Stomach (tissue), 9 donors: Measurements from ENCODE around the gene UBE2S. TPM values are rescaled to one million over a fixed set of nuclear protein-coding genes. Genes with fewer than 3 reads are reported as not detected.

Source experiments
- DNase-seq, 2 donors: peaks; one replicate each; pipeline versions ENCODE4 v3.0.0 to v3.0.0-alpha.2; 2013 to 2019
- H3K27ac ChIP-seq, 5 donors: fragments of 200-600 bp in 4 of 5; sonication (generic) in 4 of 5; one replicate each; pipeline ENCODE4 v1.5.1; 2013 to 2019; ENCODE audit warnings: mild to moderate bottlenecking in 1 of 5, moderate library complexity in 1 of 5
- H3K27me3 ChIP-seq, 3 donors: fragments of 200-600 bp; sonication (generic); one replicate each; pipeline ENCODE4 v1.5.1; 2017 to 2019; ENCODE audit warnings: mixed run types in 1 of 3
- H3K36me3 ChIP-seq, 4 donors: fragments of 200-600 bp; sonication (generic); 1 replicate in 3 of 4; 2 replicates in 1 of 4; pipeline ENCODE4 v1.5.1; 2016 to 2019
- H3K4me1 ChIP-seq, 4 donors: fragments of 200-600 bp; sonication (generic); one replicate each; pipeline ENCODE4 v1.5.1; 2016 to 2019
- H3K4me3 ChIP-seq, 4 donors: fragments of 200-600 bp; sonication (generic) in 3 of 4; one replicate each; pipeline ENCODE4 v1.5.1; 2016 to 2019; ENCODE audit warnings: mild to moderate bottlenecking in 1 of 4
- H3K9me3 ChIP-seq, 4 donors: fragments of 200-600 bp; sonication (generic); one replicate each; pipeline ENCODE4 v1.5.1; 2016 to 2019
- EP300 ChIP-seq: sonication (generic); formaldehyde crosslinking; IDR thresholded peaks from one replicate; pipeline ENCODE4 v1.6.1; 2017; ENCODE audit warnings: antibody characterized with exemption
- POLR2A ChIP-seq, 4 donors: fragments of 450-650 bp; IDR thresholded peaks; one replicate each; pipeline ENCODE4 v1.6.1; 2016; ENCODE audit warnings: antibody characterized with exemption in 4 of 4, control low read depth in 2 of 4, mild to moderate bottlenecking in 1 of 4, moderate library complexity in 1 of 4
- POLR2AphosphoS5 ChIP-seq, 3 donors: sonication (generic); formaldehyde crosslinking; IDR thresholded peaks; one replicate each; pipeline ENCODE4 v1.6.1; 2016; ENCODE audit warnings: antibody characterized with exemption in 3 of 3
- WGBS, 5 donors: extraction: QIAGEN DNeasy Blood & Tissue Kit in 3 of 5; methylation state at CpG; one replicate each; pipeline versions ENCODE4 v1.1.5 to v1.1.7; 2013 to 2018; 5-methylcytosine and 5-hydroxymethylcytosine counted together
- intact Hi-C: fragments of 100-400 bp; cut with DNase I; formaldehyde crosslinking; loops from one replicate; pipeline ENCODE4 v1.15.1; 2023; ENCODE audit warnings: low total_unique reads
- polyA plus RNA-seq, 3 donors: library from polyadenylated mRNA; stranded (reverse); fragments of 200-250 nt; gene quantifications; one replicate each; pipeline ENCODE4 v1.2.3, GENCODE V29; 2013
- total RNA-seq, 5 donors: library from RNA; depleted of rRNA; stranded (reverse); fragments of >200 nt; gene quantifications; one replicate each; pipeline versions ENCODE4 v1.1.0 to v1.2.3, GENCODE V29; 2014 to 2016
- TF ChIP-seq, protein P1 (sequence below), 7 experiments: fragments of 450-650 bp in 4 of 7; fragments of 200-600 bp in 3 of 7; sonication (generic) in 3 of 7; IDR thresholded peaks; one replicate each; pipeline ENCODE4 v1.5.1; 2016 to 2019; ENCODE audit warnings: antibody characterized with exemption in 7 of 7, control low read depth in 2 of 7, mild to moderate bottlenecking in 1 of 7
- donor health status: healthy with polysubstance abuse.
- donor health status: Bipolar disorder and iron deficiency.
- donor health status: healthy.

The UBE2S gene
- total and polyA plus RNA-seq, 8 donors = 8.0 to 43.3 (median 13.1) TPM

DNA sequence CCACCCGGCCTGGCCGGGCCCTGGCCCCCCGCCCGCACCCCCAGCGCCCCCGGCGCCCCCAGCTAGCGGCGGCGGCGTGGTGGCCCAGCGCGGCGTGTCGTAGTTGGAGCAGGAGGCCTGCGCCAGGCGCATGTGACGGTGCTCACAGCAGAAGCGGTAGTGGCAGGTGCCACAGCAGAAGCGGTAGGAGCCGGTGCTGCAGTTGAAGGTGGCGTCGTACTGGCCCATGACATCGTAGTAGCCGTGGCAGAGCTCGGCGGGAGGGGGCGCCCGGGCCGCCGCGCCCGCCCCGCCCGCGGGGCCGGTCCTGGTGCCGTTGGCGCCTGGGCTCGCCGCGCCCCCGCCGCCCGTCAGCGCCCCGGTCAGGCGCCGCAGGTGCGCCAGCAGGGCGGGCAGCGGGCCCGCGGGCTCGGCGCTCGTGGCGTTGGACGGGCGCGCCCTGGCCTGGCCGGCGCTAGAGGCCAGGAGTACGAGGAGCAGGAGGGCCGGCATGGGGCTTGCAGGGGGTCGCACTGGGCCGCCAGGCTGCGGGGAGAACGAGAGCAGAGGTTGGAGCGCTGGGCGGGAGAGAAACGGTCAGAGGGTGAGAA lies 34.9 kb upstream of the UBE2S start:
- TF ChIP-seq POLR2A (IDR thresholded peaks at IDR 0.05) (no peak), EP300 (no peak), POLR2AphosphoS5 (IDR thresholded peaks at IDR 0.05) (no peak)
- TF ChIP-seq, protein P1, sequence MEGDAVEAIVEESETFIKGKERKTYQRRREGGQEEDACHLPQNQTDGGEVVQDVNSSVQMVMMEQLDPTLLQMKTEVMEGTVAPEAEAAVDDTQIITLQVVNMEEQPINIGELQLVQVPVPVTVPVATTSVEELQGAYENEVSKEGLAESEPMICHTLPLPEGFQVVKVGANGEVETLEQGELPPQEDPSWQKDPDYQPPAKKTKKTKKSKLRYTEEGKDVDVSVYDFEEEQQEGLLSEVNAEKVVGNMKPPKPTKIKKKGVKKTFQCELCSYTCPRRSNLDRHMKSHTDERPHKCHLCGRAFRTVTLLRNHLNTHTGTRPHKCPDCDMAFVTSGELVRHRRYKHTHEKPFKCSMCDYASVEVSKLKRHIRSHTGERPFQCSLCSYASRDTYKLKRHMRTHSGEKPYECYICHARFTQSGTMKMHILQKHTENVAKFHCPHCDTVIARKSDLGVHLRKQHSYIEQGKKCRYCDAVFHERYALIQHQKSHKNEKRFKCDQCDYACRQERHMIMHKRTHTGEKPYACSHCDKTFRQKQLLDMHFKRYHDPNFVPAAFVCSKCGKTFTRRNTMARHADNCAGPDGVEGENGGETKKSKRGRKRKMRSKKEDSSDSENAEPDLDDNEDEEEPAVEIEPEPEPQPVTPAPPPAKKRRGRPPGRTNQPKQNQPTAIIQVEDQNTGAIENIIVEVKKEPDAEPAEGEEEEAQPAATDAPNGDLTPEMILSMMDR (IDR thresholded peaks at IDR 0.05) = no peak
- WGBS, 5 donors = 0 to 3% (median 1%) methylated on average over 10 to 72 of the region's 72 CpGs
- H3K9me3 ChIP-seq = no peaks in the 10 kb centered on the region
- intact Hi-C loops = no loop called here
- H3K4me3 ChIP-seq = peak overlapping the region in 1 of 4 donors; percentile 13
- no peak overlapping the region for H3K27ac ChIP-seq
- no peaks in the 10 kb centered on the region for H3K36me3 ChIP-seq
- peaks cover 22 to 100% (median 80%) of the 10 kb centered on the region in 3 donors for H3K27me3 ChIP-seq
- DNase-seq = peak in 1 of 2 donors; percentile 53
- H3K4me1 ChIP-seq = peaks cover 4 to 31% (median 23%) of the 10 kb centered on the region in 4 donors

DNA sequence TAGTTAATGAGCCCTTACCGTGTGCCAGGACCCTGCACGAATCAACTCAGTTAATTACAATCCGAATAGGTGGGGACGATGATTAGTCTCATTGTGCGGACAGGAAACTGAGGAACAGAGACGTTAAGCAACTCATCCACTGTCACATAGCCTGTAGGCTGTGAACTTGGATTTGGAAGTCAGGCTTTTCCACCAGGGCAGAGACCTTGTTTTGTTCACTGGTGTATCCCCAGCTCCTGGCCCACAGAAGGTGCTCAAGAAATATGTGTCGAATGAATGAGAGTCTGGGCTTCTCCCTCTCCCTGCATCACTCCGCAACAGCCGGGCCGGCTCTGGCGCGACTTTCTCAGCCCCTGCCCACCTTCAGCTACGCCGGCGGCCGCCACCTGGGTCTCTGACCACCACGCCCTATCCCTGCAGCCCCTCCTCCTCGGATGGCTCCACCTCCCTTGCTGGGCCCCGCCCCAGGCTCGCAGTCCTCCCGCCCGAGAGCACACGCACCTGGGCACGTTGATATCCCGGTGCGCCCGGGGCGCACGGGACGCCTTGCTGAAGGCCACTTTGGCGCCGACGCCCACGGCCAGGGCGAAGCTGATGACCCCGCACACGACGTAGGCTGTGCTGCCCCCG lies 34.2 kb upstream of the UBE2S start:
- Histone ChIP-seq H3K4me3 (peak overlapping the region in 1 of 4 donors; percentile 13), H3K36me3 (no peaks in the 10 kb centered on the region), H3K4me1 (peaks cover 4 to 31% (median 23%) of the 10 kb centered on the region in 4 donors), H3K27me3 (peaks cover 22 to 100% (median 81%) of the 10 kb centered on the region in 3 donors), H3K27ac (no peak overlapping the region), H3K9me3 (no peaks in the 10 kb centered on the region)
- TF ChIP-seq POLR2A (IDR thresholded peaks at IDR 0.05) (no peak), EP300 (no peak), POLR2AphosphoS5 (IDR thresholded peaks at IDR 0.05) (no peak)
- TF ChIP-seq, protein P1 (IDR thresholded peaks at IDR 0.05) = no peak
- WGBS, 5 donors = 2 to 7% (median 4%) methylated on average over 11 to 39 of the region's 39 CpGs
- DNase-seq = no peak
- intact Hi-C loops = no loop called here

DNA sequence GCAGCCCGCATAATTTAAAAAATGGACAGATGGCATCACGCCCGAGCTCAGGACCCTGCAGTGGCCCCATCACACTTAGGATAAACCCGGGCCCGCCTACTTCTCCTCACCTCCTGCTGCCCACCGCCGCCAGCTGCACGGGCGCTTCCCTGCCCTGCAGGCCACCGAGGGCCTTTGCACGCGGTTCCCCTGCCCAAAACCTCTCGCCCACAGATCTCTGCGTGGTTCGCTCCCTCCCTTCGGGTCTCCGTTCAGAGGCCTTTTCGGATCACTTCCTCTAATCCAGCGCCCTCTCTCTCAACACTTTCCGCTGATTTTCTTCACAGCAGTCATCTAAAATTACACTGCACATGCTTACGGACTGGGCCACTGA lies 33.7 kb upstream of the UBE2S start:
- peaks cover 22 to 100% (median 81%) of the 10 kb centered on the region in 3 donors for H3K27me3 ChIP-seq

DNA sequence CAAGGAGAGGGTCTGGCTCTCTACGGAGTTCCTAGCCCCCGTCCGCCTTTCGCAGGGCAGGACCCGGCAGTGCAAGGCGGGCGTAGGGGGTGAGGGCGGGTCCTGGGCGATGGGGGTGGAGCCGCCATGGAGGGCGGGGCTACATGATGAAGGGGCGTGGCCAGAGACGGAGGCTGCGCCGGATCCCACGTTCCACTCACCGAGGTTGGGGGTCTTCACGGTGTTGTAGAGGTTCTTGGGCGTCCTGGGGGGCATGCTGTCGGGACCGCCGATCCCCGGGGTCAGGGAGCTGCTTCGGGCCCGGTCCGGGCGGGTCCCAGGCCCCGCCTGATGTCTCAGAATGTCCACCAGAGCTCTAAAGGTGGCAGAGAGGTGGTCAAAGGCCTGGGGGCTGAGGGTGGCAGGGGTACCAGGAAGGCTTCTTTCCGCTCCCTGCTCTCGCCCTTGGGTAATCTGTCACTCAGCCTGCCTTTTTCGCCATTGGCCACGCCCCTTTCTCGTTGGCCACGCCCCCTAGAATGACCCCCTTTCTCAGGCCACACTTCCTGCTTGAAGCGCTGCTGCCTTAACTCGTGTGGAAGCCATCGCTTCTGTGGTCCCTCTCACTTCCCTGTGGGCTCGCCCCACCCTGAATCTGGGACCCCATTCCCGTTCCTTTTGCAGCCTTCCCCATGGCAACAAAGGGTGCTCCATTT lies 33.0 kb upstream of the UBE2S start:
- intact Hi-C loops = no loop called here
- no peak for TF ChIP-seq POLR2AphosphoS5 (IDR thresholded peaks at IDR 0.05)
- TF ChIP-seq, protein P1 (IDR thresholded peaks at IDR 0.05) = no peak
- no peak for TF ChIP-seq EP300
- TF ChIP-seq POLR2A (IDR thresholded peaks at IDR 0.05) = no peak
- H3K27ac ChIP-seq = no peak overlapping the region
- H3K4me3 ChIP-seq = no peak overlapping the region
- DNase-seq = no peak
- no peaks in the 10 kb centered on the region for H3K36me3 ChIP-seq
- peaks cover 22 to 100% (median 81%) of the 10 kb centered on the region in 3 donors for H3K27me3 ChIP-seq
- H3K9me3 ChIP-seq = no peaks in the 10 kb centered on the region
- H3K4me1 ChIP-seq = peaks cover 4 to 31% (median 23%) of the 10 kb centered on the region in 4 donors
- WGBS, 5 donors = 3 to 12% (median 9%) methylated on average over 7 to 39 of the region's 39 CpGs

More for the DNA sequence above, 33.7 kb upstream of the UBE2S start:
- H3K9me3 ChIP-seq = no peaks in the 10 kb centered on the region
- H3K36me3 ChIP-seq = no peaks in the 10 kb centered on the region
- no peak overlapping the region for H3K4me3 ChIP-seq
- 5 to 8% (median 6%) methylated on average over 21 of the region's 21 CpGs for WGBS, 5 donors
- H3K4me1 ChIP-seq = peaks cover 4 to 31% (median 23%) of the 10 kb centered on the region in 4 donors
- DNase-seq = no peak
- intact Hi-C loops = no loop called here
- no peak for TF ChIP-seq POLR2A (IDR thresholded peaks at IDR 0.05)
- no peak for TF ChIP-seq POLR2AphosphoS5 (IDR thresholded peaks at IDR 0.05)
- TF ChIP-seq EP300 = no peak
- TF ChIP-seq, protein P1 (IDR thresholded peaks at IDR 0.05) = no peak
- H3K27ac ChIP-seq = no peak overlapping the region
